HT1080 (cell line): ENCODE measurements around the gene CNOT6L. TPM values are rescaled to one million over a fixed set of nuclear protein-coding genes. Genes with fewer than 3 reads are reported as not detected.

Source experiments
- DNase-seq: peaks from one replicate; pipeline ENCODE4 v3.0.0-alpha.2; 2015; ENCODE audit warnings: low read depth
- small RNA-seq: library from RNA; depleted of rRNA; stranded (forward); fragments of <200 nt; gene quantifications from one replicate; pipeline ENCODE3, GENCODE V24; 2014
- total RNA-seq: library from RNA; depleted of rRNA; stranded (reverse); fragments of >200 nt; shearing (Covaris generic); gene quantifications from 2 replicates; pipeline ENCODE4 v1.2.3, GENCODE V29; 2014; rRNA removed

CNOT6L gene
- total RNA-seq, 1 experiment from 2014 or later, result 7.6 TPM

- DNase-seq, result no peak
Measured at GRCh38 chr4:77713884-77714283, 105.3 kb downstream of the CNOT6L start.

GRCh38 chr4:77712675-77713074, 106.5 kb downstream of the CNOT6L start:
- no peak for DNase-seq

DNA sequence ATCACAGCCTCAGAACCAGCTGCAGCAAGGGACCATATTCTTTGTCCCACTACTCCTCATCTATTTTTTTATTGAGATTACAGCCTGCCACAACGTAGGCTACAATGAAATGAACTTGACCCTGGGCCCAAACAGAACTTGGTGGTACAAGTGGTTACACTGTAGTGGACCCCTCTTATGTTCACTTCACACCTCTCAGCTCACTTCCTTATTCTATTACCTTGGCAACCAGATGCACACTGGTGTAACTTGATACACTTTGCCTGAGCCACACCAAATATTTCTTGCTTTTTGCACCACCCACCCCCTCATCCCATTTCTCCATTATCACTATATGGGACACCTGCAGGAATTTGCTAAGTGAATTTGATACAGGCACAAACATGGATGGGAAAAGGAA, 107.7 kb downstream of the CNOT6L start:
- DNase-seq, result no peak

- DNase-seq, result no peak
Measured at GRCh38 chr4:77710684-77711083, 108.5 kb downstream of the CNOT6L start.

DNA sequence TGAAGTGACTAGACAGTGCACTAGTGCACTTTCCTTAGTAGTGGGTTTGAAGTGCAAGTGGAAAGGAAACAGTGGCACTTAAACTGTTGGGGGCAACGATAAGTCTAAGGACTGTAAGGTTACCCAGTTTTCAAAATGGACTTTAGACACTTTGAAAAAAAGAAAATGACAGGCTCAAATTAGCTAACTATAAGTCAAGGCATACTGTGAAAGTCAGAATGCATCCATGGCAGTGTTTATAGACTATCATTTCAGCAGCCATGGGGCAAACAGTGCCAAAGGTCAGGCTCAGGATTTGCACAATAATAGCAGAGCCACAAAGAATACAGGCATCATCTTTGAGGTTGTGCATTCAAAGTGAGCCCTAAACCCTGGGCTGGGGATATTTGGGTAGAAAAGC, 109.1 kb downstream of the CNOT6L start:
- DNase-seq, result no peak

GRCh38 chr4:77706717-77707116, 112.5 kb downstream of the CNOT6L start:
- no peak for DNase-seq

DNA sequence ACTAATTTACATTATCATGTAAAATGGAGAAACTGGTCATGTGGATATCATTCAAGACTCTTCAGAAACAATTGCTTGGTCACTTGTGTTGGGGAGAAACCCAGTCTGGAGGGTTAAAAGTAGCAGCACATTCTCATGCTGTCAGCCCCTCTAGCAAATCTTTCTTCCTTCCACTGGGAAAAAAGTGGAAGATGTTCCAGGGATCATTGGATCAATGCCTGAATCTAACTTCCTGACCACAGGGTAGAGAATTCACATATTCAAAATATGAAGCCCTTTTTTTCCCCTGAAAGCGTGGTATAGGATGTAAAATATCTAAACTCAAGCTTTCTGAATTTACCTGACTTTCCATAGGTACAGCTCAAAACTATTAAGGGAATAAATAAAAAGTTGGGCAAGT, 115.5 kb downstream of the CNOT6L start:
- no peak for DNase-seq

DNA sequence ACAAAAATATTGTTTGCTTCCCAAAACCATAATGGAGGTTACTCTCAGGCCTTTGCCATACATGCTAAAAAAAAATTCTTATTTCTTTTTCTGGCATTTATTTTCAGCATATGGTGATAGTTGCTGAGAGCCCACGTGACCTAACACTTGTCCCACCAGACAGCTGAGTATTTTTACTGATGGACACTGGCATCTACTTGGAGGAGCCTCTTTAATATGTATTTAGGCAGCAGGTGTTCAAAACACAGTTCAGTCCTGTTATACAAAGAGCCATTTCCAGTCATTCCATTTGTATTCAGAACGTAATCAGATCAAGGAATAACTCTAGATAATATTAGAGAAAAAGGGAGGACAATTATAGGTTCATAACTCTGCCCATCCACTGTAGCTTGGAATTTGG, 118.0 kb downstream of the CNOT6L start:
- no peak for DNase-seq

DNA sequence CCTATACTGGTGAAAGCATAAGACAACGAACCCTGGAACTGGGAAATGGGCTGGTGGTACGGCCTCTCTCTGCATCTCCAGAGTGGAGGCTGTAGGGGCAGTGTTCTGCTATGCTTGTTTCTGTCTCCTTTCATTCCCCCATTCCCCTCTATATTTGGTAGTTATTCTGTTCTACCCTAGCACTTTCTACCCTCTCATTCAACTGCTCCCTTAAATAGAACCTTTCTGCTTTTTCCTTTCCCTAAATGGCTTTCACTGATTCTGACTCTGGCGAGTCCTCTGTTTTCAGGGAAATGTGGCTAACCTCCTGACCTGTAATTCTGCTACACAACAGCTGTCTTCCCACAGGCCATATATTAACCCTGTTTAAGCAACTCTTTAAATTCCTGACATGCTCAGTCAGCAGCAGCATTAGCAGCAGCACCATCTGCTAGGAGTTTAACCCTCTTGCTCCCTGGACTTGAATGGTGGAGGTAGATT, 119.4 kb downstream of the CNOT6L start:
- peak; percentile 83 for DNase-seq

DNA sequence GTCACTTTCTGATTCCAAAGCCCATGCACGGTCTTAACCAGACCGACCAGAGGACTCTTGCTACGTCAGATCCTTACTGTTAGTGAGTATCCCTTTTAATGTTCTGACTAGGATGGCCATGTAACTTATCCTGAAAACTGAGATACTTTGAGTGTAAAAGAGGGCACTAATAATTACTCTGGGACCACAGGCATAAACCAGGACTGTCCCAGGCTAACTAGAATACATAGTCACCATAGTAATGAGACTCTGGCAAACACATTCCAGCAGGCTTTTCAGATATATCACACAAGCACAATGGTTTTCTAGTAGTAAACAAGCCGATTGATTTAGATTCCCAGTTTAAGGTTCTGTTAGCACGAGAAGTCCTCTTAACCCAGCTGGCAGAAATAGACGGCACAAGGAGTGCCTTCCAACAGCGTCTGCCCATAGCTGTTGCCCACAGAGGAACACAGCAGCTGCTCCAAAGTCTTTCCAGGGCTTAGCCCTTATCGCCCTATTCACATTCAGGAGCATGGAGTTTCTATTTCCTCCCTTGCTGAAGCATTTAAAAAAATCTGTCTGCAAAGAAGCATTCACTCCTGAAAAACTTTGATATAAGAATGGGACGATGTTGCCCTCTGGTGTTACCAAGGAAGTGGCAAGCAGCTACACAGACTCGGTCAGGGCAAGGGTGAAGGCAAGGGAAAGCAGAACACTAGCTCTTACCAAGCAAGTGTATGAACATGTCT, 121.1 kb downstream of the CNOT6L start:
- peak; percentile 72 for DNase-seq

GRCh38 chr4:77695774-77696173, 123.4 kb downstream of the CNOT6L start:
- DNase-seq, result peak; percentile 98

- no peak for DNase-seq
Measured at GRCh38 chr4:77692847-77693432, 126.2 kb downstream of the CNOT6L start.

GRCh38 chr4:77681792-77682191, 137.4 kb downstream of the CNOT6L start:
- DNase-seq, result no peak

DNA sequence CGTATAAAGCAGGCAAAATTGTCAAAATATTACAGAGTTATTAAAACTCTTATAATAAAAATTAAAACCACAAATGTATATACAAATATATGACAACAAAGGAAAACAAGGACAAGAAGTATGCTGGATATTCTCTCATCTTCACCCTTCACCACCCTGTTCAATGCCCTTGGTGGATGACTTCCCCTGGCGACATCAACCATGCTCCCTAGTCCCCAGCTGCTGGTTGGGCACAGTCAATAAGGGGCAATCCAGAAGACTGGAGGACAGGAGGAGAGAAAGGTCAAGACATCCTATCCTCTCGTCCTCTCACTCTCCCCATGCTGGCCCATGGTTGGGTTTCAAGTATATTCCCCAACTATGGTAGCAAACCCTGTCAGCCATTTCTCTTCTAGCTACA, 142.3 kb downstream of the CNOT6L start:
- no peak for DNase-seq

- DNase-seq, result no peak
Measured at GRCh38 chr4:77671051-77671450, 148.1 kb downstream of the CNOT6L start.

DNA sequence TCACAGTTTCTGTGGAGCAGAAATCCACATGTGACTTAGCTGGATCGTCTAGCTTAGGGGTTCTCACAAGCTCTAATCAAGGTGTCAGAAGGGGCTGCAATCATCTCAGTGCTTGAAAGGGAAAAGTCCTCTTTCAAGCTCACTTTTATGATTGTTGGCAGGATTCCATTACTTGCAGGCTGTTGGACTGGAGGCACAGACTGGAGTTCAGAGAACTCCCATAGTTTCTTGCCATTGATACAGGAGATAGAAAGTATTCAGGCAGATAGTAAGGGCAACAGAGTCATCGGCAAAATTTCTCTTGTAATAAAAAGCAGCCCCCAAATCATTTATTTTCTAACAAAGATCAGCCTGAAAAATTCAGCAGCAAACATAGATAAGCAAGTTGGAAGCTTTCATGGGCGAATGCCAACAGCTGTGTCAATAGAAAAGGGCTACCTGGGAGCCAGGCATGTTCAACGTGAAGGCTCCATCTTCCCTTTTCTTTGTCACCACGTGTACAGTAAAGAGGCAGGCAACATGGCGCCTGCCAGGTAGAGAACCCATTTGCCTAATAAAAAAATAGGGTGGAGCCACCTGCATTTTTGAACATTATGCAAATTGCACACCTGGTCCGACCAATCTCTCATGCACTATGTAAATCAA, 149.1 kb downstream of the CNOT6L start:
- no peak for DNase-seq

DNA sequence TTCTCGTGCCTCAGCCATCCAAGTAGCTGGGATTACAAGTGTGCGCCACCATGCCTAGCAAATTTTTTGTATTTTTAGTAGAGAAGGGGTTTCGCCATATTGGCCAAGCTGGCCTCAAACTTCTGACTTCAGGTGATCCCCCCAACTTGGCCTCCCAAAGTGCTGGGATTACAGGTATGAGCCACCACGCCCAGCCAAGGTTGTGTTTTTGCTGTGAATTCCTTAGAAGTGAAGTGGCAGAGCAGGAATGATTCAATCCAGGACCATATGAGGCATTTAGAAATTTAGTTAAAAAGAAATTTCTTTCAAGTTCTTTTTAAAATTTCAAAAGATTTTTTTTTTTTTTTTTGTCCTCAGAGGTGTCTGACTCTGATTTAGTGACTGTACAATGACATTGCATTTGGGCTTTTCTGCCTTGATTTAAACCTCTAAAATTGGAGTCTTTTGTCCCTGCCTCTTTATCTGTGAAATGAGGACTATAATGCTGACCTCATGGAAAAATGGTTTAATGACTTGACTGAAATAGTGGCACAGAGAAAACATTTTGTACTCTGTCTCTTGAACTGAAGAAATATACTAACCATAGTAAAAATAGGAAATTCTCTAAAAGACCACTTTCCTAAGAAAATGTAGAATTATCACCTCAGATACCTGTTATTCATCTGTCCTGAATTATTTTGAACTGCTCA, 153.6 kb downstream of the CNOT6L start:
- no peak for DNase-seq

Small RNA genes lying within 50 kb of the gene (small RNA-seq; reads per million reads assigned to genes)
- gene AC112225.1 (not detected), gene RF00612 (0.09 reads per million)

Other genes starting within 250 kb of the CNOT6L start
- not detected in 2 replicates for gene CXCL13, start 213.5 kb downstream of the CNOT6L start, total RNA-seq
- gene MRPL1, start 43.5 kb upstream of the CNOT6L start, total RNA-seq, result 60.6 and 84.4 TPM in 2 replicates
- gene FRAS1, start 238.0 kb upstream of the CNOT6L start, total RNA-seq, result 1.3 and 2.1 TPM in 2 replicates